GM21576 (cell line): ENCODE measurements around the gene MTIF2.
A peak's percentile ranks its signal among the peaks of the same experiment; 100 is the strongest.
"Not testable (repeated sequence)": the region's sequence is repeated elsewhere in the genome, so short reads cannot be mapped to it uniquely, and the experiment has no call there.

Source experiments
- ATAC-seq: cut with Tn5 transposase; IDR thresholded peaks from one replicate; pipeline ENCODE4 v1.9.1; 2021; ENCODE audit warnings: mild to moderate bottlenecking, moderate library complexity; ENCODE audit not compliant: unreplicated experiment

Gene MTIF2, protein sequence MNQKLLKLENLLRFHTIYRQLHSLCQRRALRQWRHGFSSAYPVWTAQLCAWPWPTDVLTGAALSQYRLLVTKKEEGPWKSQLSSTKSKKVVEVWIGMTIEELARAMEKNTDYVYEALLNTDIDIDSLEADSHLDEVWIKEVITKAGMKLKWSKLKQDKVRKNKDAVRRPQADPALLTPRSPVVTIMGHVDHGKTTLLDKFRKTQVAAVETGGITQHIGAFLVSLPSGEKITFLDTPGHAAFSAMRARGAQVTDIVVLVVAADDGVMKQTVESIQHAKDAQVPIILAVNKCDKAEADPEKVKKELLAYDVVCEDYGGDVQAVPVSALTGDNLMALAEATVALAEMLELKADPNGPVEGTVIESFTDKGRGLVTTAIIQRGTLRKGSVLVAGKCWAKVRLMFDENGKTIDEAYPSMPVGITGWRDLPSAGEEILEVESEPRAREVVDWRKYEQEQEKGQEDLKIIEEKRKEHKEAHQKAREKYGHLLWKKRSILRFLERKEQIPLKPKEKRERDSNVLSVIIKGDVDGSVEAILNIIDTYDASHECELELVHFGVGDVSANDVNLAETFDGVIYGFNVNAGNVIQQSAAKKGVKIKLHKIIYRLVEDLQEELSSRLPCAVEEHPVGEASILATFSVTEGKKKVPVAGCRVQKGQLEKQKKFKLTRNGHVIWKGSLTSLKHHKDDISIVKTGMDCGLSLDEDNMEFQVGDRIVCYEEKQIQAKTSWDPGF

GRCh38 chr2:55268907-55269644 is at the start of gene MTIF2:
MTIF2 (minus strand) TSS chr2:55269231; CDS start chr2:55263858, 5,373 bp downstream.
- peak; percentile 98 for ATAC-seq

GRCh38 chr2:55314985-55315384 is 46.0 kb upstream of the MTIF2 start:
- no peak for ATAC-seq

DNA sequence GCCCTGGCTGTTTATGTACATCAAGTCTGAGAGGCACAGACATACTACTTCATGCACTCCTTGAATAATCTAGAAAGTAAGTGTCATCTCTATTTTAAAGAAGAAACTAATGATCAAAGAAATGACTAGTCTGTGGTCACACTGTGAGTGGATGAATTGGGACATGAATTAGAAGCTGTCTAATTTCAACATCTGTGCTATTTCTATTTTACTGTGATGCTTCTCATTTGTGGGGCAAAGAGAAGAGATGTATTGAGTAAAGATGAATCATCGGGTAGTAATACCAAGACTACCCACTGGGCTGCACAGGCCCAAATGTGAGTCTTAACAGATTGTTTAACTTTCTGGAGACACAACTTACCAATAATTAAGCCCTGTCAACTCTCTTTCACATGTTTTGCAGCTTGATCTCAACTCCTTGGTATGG is 42.4 kb upstream of the MTIF2 start:
- ATAC-seq, result peak; percentile 90

GRCh38 chr2:55309446-55309845 is 40.4 kb upstream of the MTIF2 start:
- ATAC-seq, result no peak

DNA sequence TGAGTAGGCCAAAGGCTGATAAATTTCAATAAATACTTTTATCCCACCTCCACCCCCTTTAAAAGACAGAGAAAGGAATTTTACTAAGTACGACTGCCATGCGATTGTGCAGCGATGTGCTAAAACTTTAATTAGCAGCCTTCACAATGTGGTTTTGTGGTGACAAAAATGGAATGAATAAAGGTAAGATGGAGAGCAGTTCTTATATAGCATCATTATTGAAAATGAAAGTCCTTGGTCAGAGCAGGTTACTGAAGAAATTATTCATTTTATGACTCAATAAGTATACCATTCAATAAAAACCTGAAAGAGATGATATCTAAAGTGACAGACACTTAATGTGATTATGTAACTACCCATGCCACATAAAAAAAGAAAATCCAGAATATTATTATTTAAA is 33.2 kb upstream of the MTIF2 start:
- peak; percentile 72 for ATAC-seq

GRCh38 chr2:55301277-55301676 is 32.2 kb upstream of the MTIF2 start:
- no peak for ATAC-seq

GRCh38 chr2:55296393-55296792 is 27.4 kb upstream of the MTIF2 start:
- no peak for ATAC-seq

DNA sequence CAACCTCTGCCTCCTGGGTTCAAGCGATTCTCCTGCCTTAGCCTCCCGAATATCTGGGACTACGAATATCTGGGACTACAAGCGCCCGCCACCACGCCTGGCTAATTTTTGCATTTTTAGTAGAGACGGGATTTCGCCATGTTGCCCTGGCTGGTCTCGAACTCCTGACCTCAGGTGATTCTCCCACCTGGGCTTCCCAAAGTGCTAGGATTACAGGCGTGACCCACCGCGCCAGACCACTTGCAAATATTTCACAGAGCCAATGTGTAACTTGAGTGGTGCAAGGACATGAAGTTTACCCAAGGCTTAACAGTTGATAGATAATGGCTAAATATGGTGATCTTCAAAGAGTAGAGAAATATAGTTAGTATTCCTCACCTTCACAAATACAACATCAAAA is 14.1 kb upstream of the MTIF2 start:
- ATAC-seq, result no peak

DNA sequence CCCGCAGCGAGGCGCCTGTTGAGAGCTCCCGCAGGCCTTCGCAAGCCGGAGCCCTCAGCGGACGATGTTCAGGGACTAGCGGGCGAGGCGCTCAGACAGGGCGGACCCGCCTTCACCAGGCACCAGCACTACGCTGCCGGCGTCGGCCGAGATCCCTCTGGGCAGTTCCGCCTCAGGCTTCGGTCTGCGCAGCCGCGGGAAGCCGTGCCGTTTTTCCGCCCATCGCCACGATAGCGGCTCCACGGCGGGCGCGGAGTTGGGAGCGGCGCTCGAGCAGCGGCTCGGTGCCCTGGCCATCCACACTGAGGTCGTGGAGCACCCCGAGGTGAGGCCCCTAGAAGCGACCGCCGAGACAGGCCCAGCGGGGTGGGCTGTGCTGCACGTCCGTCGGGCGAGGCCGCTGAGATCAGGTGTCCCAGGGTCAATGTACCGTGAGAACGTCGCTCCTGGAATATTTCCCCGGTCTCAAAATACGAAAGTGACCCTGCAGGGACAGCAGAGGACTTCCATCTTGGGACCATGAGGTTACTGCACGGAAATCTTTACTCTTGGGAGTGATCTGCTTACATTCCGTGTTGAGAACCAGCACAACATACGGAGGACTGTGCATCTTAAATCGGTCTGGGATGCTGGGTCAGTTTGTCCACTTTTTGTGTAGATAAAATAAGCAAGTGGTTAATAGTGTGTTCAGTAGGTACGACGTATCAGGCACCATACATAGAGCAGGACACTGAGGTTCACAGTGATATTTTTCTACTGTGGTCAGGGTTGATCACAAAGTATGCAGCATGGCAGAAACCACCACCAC is 13.3 kb upstream of the MTIF2 start:
- ATAC-seq, result peak; percentile 97

GRCh38 chr2:55280851-55281546 is 12.0 kb upstream of the MTIF2 start:
- not testable (repeated sequence) for ATAC-seq

DNA sequence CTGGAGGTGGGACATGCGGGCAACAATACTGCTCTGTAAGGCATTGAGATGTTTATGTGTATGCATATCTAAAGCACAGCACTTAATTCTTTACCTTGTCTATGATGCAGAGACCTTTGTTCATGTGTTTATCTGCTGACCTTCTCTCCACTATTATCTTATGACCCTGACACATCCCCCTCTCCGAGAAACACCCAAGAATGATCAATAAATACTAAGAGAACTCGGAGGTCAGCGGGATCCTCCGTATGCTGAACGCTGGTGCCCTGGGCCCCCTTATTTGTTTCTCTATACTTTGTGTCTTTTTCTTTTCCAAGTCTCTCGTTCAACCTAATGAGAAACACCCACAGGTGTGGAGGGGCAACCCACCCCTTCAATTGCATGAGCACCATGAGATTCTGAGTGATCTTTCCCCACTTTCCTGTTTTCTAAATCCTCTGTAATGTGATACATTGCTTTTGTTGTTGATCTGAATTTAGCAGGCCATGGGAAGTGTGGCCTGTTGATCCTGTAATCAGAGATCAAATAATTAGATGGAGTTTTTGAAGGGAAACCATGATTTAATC is 10.9 kb upstream of the MTIF2 start:
- ATAC-seq, result not testable (repeated sequence)

GRCh38 chr2:55279214-55279835 is 10.3 kb upstream of the MTIF2 start:
- ATAC-seq, result not testable (repeated sequence)

DNA sequence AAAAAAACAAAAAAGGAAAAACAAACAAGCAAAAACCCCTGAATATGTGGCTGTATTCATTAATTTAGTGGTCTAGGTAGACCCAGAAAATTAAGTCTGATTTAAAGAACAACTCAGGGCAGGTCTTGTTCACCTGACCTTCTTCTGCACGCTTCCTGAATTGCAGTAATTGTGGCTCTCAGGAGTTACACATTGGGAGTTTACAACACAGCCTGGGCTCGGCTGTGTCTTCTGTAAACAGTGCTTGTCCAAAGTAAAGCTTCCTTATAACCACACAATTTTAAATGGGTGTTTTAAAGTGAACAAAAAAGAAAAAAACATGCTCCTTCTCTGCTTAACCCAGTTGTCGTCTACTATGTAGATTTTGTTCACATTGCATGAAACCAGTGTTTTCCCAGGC is 8.3 kb upstream of the MTIF2 start:
- no peak for ATAC-seq

DNA sequence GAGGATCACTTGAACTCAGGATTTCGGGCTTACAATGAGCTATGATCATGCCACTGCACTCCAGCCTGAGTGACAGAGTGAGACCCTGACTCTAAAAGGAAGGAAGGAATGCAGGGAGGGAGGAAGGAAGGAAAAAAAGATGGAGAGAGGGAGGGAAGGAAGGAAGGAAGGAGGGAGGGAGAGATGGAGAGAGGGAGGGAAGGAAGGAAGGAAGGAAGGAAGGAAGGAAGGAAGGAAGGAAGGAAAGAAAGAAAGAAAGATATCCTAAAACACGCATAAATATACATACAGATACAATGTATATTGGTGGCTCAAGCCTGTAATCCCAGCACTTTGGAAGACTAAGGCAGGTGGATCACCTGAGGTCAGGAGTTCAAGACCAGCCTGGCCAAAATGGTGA is 5.3 kb upstream of the MTIF2 start:
- not testable (repeated sequence) for ATAC-seq

- no peak for ATAC-seq
Observed at GRCh38 chr2:55269645-55269990, 587 bp upstream of the MTIF2 start.

DNA sequence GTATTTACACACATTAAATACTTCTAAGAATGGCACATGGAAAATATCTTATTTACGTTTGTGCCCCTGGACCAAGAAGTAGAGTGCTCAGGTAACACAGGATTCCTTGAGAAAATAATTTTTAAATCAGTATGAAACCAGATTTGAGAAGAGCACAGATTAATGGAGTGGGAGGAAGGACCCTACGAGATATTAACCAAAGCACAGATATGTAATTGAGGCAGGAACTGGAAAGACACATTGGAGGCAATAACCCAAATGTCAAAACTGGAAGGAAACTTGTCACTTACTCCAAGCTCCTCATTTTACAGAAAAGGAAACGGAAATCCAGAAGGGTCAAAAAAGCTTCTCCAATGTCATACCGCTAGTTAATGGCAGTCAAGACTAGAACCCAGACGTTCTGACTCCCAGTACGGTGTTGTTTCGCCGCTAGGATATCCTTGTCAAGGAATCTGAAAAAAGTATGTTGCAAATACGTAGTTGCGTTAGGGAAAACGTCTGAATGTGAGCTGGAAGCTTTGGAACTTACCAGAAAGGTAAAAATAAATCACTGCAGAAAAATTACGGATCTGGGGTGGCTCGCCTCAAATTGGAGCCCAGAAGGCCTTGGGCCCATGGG is 634 bp downstream of the MTIF2 start:
- no peak for ATAC-seq

GRCh38 chr2:55259586-55259985 is 9.4 kb downstream of the MTIF2 start:
- ATAC-seq, result not testable (repeated sequence)

DNA sequence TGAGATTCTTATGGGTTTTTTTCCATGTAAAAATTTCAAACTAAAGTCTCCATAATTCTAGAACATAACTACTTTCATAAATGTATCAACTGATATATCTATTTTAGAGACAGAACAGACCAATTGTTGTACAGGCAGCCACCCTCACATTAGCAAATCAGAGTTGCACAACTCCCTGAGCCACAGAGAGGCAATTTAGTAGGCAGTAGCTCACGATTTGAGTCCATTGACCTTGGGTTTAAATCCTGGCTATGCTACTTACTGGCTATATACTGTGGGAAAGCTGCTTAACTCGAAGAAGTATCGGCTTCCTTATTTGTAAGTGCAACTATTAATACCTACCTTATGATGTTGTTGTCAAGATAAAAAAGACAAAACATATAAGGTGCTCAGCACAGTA is 16.2 kb downstream of the MTIF2 start:
- no peak for ATAC-seq

DNA sequence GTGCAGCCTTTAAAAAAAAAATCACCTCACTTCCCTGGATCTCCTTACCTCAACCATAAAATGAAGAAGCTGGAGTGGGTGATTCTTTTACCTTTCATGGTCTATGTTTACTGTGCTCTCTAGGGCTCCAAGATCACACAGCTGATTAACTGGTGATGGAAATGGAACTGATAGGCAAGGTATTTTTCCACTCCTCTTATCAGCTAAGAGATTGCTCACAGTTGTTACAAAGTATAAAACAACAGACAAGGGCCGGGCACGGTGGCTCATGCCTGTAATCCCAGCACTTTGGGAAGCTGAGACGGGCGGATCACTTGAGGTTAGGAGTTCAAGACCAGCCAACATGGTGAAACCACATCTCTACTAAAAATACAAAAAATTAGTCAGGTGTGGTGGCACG is 22.0 kb downstream of the MTIF2 start:
- ATAC-seq, result no peak
